SK-N-SH treated with all-trans-retinoic acid at 6 μM for 48 hours (cell line): ENCODE measurements around the gene TMEM178B.

Experiments used
- CREB5 ChIP-seq: fragments of 250-450 bp; sonication (Bioruptor Pico); IDR thresholded peaks from 2 replicates; pipeline ENCODE4 v1.5.1; 2020; ENCODE audit warnings: low read depth, mild to moderate bottlenecking, moderate library complexity
- CSDC2 ChIP-seq: fragments of 250-450 bp; sonication (Bioruptor Pico); IDR thresholded peaks from 2 replicates; pipeline ENCODE4 v1.5.0; 2020; ENCODE audit warnings: mild to moderate bottlenecking, moderate library complexity
- ISL1 ChIP-seq: fragments of 250-450 bp; sonication (Bioruptor Pico); IDR thresholded peaks from 2 replicates; pipeline ENCODE4 v2.1.2; 2022; ENCODE audit warnings: mild to moderate bottlenecking, moderate library complexity
- SNAI2 ChIP-seq: fragments of 250-450 bp; sonication (Bioruptor Pico); IDR thresholded peaks from 2 replicates; pipeline ENCODE4 v1.5.0; 2020; ENCODE audit warnings: mild to moderate bottlenecking, moderate library complexity
- ZFP3 ChIP-seq: fragments of 250-450 bp; sonication (Bioruptor Pico); IDR thresholded peaks from 2 replicates; pipeline ENCODE4 v1.5.0; 2020; ENCODE audit warnings: mild to moderate bottlenecking, moderate library complexity

GRCh38 chr7:141276031-141276430 is 202.2 kb downstream of the TMEM178B start:
- TF ChIP-seq CSDC2: no peak
- no peak for TF ChIP-seq ZFP3 (CRISPR knock-in tag)
- no peak for TF ChIP-seq SNAI2 (CRISPR knock-in tag)
- no peak for TF ChIP-seq ISL1 (CRISPR knock-in tag)
- TF ChIP-seq CREB5 (CRISPR knock-in tag): no peak
